GM12872 (cell line): Measurements from ENCODE around the gene ESPN.

ENCODE experiments used
- TF ChIP-seq, protein P1 (sequence below): IDR thresholded peaks from 3 replicates; pipeline ENCODE4 v1.5.1; 2011; ENCODE audit warnings: low read depth, mild to moderate bottlenecking, low read length, moderate library complexity; ENCODE audit not compliant: insufficient read depth

Gene ESPN

DNA sequence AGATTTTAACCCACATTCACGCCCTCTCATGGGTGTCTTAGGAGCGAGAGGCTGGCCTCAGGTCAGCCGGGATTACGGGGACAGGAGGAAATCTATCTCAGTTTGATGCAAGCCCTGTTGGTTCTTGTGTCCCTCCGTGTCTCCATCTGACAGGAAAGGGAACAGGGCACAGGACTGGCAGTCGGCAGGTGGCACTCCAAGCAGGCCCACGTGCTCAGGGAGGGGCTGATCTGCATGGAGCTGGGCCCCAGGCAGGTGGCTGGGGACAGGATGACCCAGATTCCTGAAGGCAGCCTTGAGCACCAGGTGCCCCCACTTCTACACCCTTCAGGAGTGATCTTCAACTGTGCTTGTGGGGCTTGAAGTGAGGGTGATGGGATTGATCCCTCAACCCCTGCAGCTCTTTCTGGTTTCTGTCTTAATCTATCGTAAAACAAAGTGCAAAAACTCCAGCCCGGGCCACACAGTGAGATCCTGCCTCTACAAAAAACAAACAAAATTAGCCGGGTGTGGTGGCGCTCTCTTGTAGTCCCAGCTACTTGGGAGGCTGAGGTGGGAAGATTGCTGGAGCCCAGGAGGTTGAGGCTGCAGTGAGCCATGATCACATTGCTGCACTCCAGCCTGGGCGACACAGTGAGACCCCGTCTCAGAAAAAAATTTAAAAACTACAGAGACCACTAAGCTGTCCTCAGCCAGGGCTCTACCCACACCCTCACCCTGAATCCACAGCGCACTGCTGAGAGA is 58.6 kb downstream of the ESPN start:
- TF ChIP-seq, protein P1, sequence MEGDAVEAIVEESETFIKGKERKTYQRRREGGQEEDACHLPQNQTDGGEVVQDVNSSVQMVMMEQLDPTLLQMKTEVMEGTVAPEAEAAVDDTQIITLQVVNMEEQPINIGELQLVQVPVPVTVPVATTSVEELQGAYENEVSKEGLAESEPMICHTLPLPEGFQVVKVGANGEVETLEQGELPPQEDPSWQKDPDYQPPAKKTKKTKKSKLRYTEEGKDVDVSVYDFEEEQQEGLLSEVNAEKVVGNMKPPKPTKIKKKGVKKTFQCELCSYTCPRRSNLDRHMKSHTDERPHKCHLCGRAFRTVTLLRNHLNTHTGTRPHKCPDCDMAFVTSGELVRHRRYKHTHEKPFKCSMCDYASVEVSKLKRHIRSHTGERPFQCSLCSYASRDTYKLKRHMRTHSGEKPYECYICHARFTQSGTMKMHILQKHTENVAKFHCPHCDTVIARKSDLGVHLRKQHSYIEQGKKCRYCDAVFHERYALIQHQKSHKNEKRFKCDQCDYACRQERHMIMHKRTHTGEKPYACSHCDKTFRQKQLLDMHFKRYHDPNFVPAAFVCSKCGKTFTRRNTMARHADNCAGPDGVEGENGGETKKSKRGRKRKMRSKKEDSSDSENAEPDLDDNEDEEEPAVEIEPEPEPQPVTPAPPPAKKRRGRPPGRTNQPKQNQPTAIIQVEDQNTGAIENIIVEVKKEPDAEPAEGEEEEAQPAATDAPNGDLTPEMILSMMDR: no peak

DNA sequence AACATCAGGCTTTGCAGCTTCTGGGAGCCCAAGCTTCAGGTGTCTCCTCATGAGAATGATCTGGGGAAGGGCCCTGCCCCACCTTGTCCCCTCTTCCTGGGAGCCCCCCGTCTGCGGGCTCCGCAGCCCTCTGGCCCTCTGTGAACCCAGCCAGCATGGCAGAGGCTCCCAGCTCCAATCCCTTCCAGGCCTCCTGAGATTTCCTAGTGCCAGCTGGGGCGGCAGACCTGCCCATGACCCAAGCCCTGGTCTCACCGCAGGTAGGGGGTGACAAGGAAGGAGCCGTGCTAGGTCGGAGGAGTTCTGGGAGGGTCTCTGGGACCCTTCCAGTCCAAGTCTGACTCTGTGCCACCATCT is 59.2 kb downstream of the ESPN start:
- TF ChIP-seq, protein P1: no peak

DNA sequence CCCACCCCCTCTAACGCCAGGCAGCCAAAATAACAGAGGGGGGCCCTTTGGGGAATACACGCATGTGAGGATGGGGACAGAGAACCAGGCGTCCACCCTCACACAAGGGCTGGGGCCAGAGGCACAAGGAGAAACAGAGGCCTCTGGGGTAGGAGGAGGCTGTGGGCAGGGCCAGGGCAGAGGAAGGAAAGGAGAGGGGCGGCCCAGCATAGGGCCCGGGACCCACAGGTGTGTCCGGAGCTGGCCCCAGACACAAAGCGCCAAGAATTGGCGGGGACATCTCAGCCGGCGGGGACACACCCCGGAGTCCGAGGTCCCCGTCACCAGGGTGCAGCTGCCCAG is 60.2 kb downstream of the ESPN start:
- TF ChIP-seq, protein P1: no peak

DNA sequence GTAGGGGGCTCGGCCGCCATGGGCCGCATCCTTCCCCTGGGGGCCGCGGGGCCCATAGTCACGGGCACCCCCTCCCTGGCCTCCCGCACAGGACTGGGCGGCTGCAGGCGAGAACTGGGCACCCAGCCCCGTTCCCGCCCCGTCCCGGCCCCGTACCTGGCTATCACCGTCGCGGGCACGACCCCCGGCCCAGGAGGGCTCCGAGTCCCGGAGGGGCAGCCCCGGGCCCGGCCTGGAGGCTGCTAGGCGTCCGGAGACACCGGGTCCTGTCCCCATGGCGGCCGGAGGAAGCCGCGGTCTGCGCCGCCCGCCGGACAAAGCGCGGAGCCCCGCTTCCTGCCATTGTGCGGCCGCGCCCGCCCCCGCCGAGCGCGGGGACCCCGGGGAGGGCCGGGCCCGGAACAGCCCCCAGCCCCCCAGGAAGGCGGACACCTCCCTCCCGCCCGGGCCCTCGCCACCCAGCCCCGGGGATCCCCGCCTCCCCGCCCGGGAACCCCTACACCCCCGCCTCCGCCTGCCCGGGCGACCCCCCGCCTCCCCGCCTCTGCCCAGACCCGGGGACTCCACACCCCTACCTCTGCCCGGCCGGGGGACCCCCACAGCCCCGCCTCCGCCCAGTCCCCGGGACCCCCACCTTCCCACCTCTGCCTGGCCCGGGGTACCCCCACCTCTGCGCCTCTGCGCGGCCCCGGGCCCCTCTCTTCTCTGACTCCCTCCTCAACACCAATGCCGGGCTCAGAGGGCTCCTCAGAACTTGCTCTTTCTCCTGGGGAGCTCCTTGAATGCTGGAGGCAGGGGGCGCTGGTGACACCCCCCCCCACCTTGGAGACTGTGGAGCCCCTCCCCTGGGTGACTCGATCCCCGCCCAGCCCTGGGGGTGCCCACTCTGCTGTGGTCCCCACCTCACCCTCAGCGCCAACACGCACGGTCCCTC is 60.9 kb downstream of the ESPN start:
- TF ChIP-seq, protein P1: no peak

DNA sequence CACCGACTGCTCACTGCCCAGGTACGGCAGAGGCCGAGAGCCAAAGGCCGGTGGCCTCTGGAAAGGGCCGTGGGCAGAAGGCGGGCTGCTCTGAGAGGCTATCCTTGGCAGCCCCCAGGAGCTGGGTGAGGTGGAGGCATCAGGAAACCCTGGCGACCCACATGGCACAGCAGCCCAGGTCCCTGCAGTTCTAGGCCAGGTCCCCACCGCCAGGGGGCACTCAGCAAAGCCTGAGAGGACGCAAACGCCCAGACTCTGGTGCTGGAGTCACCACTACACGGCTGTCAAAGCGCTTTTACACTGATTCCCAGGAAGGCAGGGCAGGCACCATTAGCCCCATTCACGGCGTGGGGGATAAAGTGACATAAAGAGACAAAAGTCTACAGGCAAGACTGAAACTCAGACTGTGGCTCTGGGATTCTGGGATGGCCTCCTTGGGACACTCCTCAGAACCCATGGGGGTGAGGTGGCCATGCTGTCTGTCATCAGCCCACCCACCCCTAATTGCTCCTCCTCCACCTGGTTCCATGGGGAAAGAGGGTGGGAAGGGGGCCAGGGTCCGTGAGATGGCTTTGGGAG is 61.9 kb downstream of the ESPN start:
- TF ChIP-seq, protein P1: peak; percentile 99

DNA sequence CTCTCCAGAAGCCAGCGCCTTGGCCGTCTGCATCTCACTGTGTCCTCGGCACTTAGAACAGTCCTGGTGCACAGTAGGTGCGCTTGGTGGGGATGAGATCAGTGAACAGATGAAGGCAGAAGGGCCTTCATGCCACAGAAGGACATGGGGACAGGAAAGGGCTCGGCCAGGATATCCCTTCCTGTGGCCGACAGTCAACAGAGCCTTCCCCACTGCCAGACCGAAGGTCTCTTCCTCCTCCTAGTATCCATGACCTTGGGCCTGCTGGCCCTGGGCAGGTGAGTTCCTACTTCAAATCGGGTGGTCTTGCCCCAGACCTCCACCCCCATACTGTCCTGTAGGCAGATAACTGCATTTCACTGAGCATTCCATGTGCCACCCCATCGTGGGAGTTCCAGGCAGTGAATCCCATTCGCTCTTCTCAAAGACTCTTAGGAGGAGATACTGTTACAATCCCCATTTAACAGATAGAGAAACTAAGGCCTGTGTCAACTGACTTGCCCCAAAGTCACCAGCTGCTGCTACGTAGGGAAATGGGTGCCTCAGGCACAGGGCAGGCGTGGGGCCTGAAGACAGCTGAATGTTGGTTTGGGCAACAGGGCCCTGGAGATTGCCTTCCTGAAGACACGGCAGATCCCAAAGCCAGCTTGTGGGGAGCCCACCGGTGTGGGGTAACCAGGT is 63.4 kb downstream of the ESPN start:
- TF ChIP-seq, protein P1: no peak
